Measurements from ENCODE around the gene TICAM1. TPM values are rescaled to one million over a fixed set of nuclear protein-coding genes. Genes with fewer than 3 reads are reported as not detected.

The TICAM1 gene
- total and polyA plus RNA-seq, 11 donors: 3.7 to 13.6 (median 7.0) TPM

DNA sequence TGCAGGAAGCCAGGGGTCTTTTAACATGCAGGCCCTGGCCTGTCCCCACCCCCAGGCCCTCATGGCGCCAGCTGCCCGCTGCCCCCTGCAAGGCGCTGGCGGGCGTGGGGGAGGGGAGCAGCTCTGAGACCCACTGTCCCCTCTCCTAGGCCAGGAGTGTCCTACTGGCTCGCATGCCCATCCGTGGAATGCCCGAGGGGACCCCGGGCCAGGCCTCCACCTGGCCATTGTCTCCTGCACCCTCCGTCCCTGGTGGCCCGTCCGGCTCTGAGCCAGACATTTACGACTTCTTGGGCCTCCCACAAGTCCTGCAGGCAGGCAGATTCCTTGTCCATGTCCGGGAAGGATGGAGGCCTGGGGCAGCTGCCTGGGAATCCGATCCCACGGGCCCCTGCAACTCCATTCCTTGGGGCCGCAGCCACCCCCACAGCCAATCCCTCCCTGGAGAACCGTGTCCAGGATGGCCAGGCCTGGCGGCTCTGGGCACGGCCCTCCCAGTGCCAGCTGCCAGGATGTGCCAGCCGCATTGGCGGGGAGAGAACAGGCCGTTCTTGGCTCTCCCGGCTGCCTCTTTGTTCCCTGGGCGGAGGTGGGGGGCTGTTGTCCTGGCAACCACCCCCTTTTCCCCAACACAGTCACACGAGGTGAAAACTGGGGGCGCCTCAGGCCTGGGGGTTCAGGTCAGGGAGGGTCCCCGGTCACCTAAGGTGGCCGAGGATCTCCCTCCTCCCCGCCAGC lies 46.4 kb upstream of the TICAM1 start:
- Histone ChIP-seq H3K27me3 (peaks cover 0 to 12% (median 0%) of the 10 kb centered on the region in 9 donors), H3K27ac (peak overlapping the region in 11 of 12 donors; percentile 4 to 80 (median 73)), H3K4me3 (no peak overlapping the region), H3K9me3 (no peaks in the 10 kb centered on the region), H3K4me1 (peaks cover 0 to 5% (median 0%) of the 10 kb centered on the region in 12 donors), H3K36me3 (no peaks in the 10 kb centered on the region)
- ATAC-seq: peak; percentile 91 to 97 (median 94)
- TF ChIP-seq POLR2A (IDR thresholded peaks at IDR 0.05): no peak
- TF ChIP-seq, protein P1, sequence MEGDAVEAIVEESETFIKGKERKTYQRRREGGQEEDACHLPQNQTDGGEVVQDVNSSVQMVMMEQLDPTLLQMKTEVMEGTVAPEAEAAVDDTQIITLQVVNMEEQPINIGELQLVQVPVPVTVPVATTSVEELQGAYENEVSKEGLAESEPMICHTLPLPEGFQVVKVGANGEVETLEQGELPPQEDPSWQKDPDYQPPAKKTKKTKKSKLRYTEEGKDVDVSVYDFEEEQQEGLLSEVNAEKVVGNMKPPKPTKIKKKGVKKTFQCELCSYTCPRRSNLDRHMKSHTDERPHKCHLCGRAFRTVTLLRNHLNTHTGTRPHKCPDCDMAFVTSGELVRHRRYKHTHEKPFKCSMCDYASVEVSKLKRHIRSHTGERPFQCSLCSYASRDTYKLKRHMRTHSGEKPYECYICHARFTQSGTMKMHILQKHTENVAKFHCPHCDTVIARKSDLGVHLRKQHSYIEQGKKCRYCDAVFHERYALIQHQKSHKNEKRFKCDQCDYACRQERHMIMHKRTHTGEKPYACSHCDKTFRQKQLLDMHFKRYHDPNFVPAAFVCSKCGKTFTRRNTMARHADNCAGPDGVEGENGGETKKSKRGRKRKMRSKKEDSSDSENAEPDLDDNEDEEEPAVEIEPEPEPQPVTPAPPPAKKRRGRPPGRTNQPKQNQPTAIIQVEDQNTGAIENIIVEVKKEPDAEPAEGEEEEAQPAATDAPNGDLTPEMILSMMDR (IDR thresholded peaks at IDR 0.05): no peak
- 49 to 77% (median 63%) methylated on average over 16 to 30 of the region's 30 CpGs for WGBS, 4 donors
- peak in 4 of 5 donors; percentile 42 to 74 (median 68) for DNase-seq
- intact Hi-C loops (cut with DNase I): no loop called here

GRCh38 chr19:4873930-4874329 lies 42.4 kb upstream of the TICAM1 start:
- 87 to 94% (median 90%) methylated on average over 3 of the region's 3 CpGs for WGBS, 4 donors
- intact Hi-C loops (cut with DNase I): loop anchor here in 9 of 10 donors (1.0 to 5.0 kb wide), 5 partner anchors 37 to 158 kb away; no protein-coding TSS in a partner anchor
- DNase-seq: no peak
- Histone ChIP-seq H3K27me3 (peaks cover 0 to 12% (median 0%) of the 10 kb centered on the region in 9 donors), H3K9me3 (no peaks in the 10 kb centered on the region), H3K4me3 (no peak overlapping the region), H3K4me1 (peaks cover 0 to 18% (median 0%) of the 10 kb centered on the region in 12 donors), H3K27ac (no peak overlapping the region), H3K36me3 (no peaks in the 10 kb centered on the region)
- ATAC-seq: no peak
- TF ChIP-seq, protein P1 (IDR thresholded peaks at IDR 0.05): no peak
- TF ChIP-seq POLR2A (IDR thresholded peaks at IDR 0.05): no peak

- no peak for TF ChIP-seq POLR2A (IDR thresholded peaks at IDR 0.05)
- TF ChIP-seq, protein P1 (IDR thresholded peaks at IDR 0.05): no peak
- H3K27me3 ChIP-seq: no peaks in the 10 kb centered on the region
- H3K9me3 ChIP-seq: no peaks in the 10 kb centered on the region
- ATAC-seq (no peak), DNase-seq (no peak)
- intact Hi-C loops (cut with DNase I): loop anchor here (1.0 to 5.0 kb wide), 7 partner anchors 39 to 161 kb away; no protein-coding TSS in a partner anchor
- H3K36me3 ChIP-seq: no peaks in the 10 kb centered on the region
- 66 to 90% (median 77%) methylated on average over 6 of the region's 6 CpGs for WGBS, 4 donors
- no peak overlapping the region for H3K27ac ChIP-seq
- H3K4me1 ChIP-seq: peaks cover 0 to 28% (median 4%) of the 10 kb centered on the region in 12 donors
- H3K4me3 ChIP-seq: no peak overlapping the region
Observed at GRCh38 chr19:4871711-4872110, 40.2 kb upstream of the TICAM1 start.

DNA sequence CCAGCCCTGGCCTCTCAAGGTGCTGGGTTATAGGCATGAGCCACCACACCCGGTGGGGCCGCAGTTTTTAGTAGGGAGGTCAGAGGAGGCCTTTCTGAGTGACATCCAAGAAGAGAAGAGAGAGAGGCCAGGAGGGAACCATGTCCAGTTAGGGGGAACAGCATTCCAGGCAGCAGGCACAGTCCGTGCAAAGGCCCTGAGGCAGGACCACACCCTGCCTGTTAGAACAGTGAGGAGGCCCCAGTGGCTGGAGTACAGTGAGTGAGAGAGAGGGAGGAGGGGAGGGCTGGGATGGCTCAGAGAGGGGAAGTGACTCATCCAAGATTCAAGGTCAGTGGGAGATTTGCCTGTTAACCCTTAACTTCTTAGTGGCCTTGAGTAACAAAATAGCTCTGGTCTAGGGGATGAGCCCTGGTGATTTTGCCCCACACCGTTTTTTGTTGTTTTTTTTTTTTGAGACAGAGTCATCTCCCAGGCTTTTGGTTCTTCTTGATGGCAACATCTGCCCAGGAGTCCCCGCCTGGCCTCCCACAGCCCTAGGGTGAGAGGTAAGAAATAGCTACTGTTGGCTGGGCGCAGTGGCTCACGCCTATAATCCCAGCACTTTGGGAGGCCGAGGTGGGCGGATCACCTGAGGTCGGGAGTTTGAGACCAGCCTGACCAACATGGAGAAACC lies 38.7 kb upstream of the TICAM1 start:
- Histone ChIP-seq H3K9me3 (no peaks in the 10 kb centered on the region), H3K4me3 (no peak overlapping the region), H3K27ac (peak overlapping the region in 1 of 12 donors; percentile 56), H3K4me1 (peaks cover 0 to 35% (median 9%) of the 10 kb centered on the region in 12 donors), H3K36me3 (no peaks in the 10 kb centered on the region), H3K27me3 (no peaks in the 10 kb centered on the region)
- ATAC-seq (peak in 2 of 4 donors; percentile 51 to 54), DNase-seq (peak in 3 of 5 donors; percentile 46 to 82 (median 68))
- 70 to 81% (median 79%) methylated on average over 10 of the region's 10 CpGs for WGBS, 4 donors
- TF ChIP-seq POLR2A (IDR thresholded peaks at IDR 0.05): no peak
- TF ChIP-seq, protein P1 (IDR thresholded peaks at IDR 0.05): no peak
- intact Hi-C loops (cut with DNase I): loop anchor here in 5 of 10 donors (2.0 to 5.0 kb wide), 3 partner anchors 42 to 162 kb away; no protein-coding TSS in a partner anchor

Data from heart left ventricle (tissue), 16 donors.